ENCODE measurements around the gene ANKRD40.

- TF ChIP-seq, protein P1, sequence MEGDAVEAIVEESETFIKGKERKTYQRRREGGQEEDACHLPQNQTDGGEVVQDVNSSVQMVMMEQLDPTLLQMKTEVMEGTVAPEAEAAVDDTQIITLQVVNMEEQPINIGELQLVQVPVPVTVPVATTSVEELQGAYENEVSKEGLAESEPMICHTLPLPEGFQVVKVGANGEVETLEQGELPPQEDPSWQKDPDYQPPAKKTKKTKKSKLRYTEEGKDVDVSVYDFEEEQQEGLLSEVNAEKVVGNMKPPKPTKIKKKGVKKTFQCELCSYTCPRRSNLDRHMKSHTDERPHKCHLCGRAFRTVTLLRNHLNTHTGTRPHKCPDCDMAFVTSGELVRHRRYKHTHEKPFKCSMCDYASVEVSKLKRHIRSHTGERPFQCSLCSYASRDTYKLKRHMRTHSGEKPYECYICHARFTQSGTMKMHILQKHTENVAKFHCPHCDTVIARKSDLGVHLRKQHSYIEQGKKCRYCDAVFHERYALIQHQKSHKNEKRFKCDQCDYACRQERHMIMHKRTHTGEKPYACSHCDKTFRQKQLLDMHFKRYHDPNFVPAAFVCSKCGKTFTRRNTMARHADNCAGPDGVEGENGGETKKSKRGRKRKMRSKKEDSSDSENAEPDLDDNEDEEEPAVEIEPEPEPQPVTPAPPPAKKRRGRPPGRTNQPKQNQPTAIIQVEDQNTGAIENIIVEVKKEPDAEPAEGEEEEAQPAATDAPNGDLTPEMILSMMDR (IDR thresholded peaks at IDR 0.05) = no peak
- no peak for TF ChIP-seq POLR2A (IDR thresholded peaks at IDR 0.05)
Measured at GRCh38 chr17:50672071-50672470, 35.6 kb downstream of the ANKRD40 start.
